Measurements from ENCODE around the gene NEGR1. TPM values are rescaled to one million over a fixed set of nuclear protein-coding genes. Genes with fewer than 3 reads are reported as not detected.

Gene NEGR1
- total RNA-seq, 1 donor from 2014 or later, result 0.58 TPM

GRCh38 chr1:71414179-71414578 lies 868.2 kb downstream of the NEGR1 start:
- DNase-seq (ENCODE audit: low read depth, low spot score), result no peak
- H3K27ac Mint-ChIP-seq (ENCODE audit: unreplicated experiment), result no peak overlapping the region

GRCh38 chr1:71413441-71414175 lies 868.7 kb downstream of the NEGR1 start:
- H3K9me3 Mint-ChIP-seq, result no peaks in the 10 kb centered on the region
- no peak overlapping the region for H3K27ac Mint-ChIP-seq (ENCODE audit: unreplicated experiment)
- no peaks in the 10 kb centered on the region for H3K27me3 Mint-ChIP-seq (ENCODE audit: low read depth)
- H3K4me1 Mint-ChIP-seq, result no peaks in the 10 kb centered on the region
- no peak overlapping the region for H3K4me3 Mint-ChIP-seq
- no peak for TF ChIP-seq CTCF (conservative IDR thresholded peaks at IDR 0.05)
- no peaks in the 10 kb centered on the region for H3K36me3 Mint-ChIP-seq (ENCODE audit: low read depth)
- no peak for DNase-seq (ENCODE audit: low read depth, low spot score)

More at GRCh38 chr1:71414179-71414578, 868.2 kb downstream of the NEGR1 start:
- no peak for TF ChIP-seq CTCF (conservative IDR thresholded peaks at IDR 0.05)
- Mint-ChIP-seq H3K27me3 (ENCODE audit: low read depth) (no peaks in the 10 kb centered on the region), H3K4me3 (no peak overlapping the region), H3K4me1 (no peaks in the 10 kb centered on the region), H3K9me3 (no peaks in the 10 kb centered on the region), H3K36me3 (ENCODE audit: low read depth) (no peaks in the 10 kb centered on the region)

GRCh38 chr1:71400050-71400449 lies 882.3 kb downstream of the NEGR1 start:
- Mint-ChIP-seq H3K9me3 (no peaks in the 10 kb centered on the region), H3K36me3 (ENCODE audit: low read depth) (no peaks in the 10 kb centered on the region), H3K27me3 (ENCODE audit: low read depth) (no peaks in the 10 kb centered on the region), H3K4me1 (peaks cover 4% of the 10 kb centered on the region), H3K4me3 (no peak overlapping the region), H3K27ac (ENCODE audit: unreplicated experiment) (no peak overlapping the region)
- TF ChIP-seq CTCF (conservative IDR thresholded peaks at IDR 0.05), result no peak
- no peak for DNase-seq (ENCODE audit: low read depth, low spot score)

- Mint-ChIP-seq H3K27ac (ENCODE audit: unreplicated experiment) (no peak overlapping the region), H3K27me3 (ENCODE audit: low read depth) (no peaks in the 10 kb centered on the region), H3K9me3 (peaks cover 2% of the 10 kb centered on the region), H3K36me3 (ENCODE audit: low read depth) (no peaks in the 10 kb centered on the region), H3K4me1 (peaks cover 4% of the 10 kb centered on the region), H3K4me3 (no peak overlapping the region)
- no peak for TF ChIP-seq CTCF (conservative IDR thresholded peaks at IDR 0.05)
- no peak for DNase-seq (ENCODE audit: low read depth, low spot score)
These were observed 882.7 kb downstream of the NEGR1 start for GRCh38 chr1:71399594-71399993.

- H3K4me3 Mint-ChIP-seq, result no peak overlapping the region
- peaks cover 17% of the 10 kb centered on the region for H3K9me3 Mint-ChIP-seq
- H3K4me1 Mint-ChIP-seq, result peaks cover 4% of the 10 kb centered on the region
- H3K36me3 Mint-ChIP-seq (ENCODE audit: low read depth), result no peaks in the 10 kb centered on the region
- TF ChIP-seq CTCF (conservative IDR thresholded peaks at IDR 0.05), result no peak
- no peak overlapping the region for H3K27ac Mint-ChIP-seq (ENCODE audit: unreplicated experiment)
- no peak for DNase-seq (ENCODE audit: low read depth, low spot score)
- H3K27me3 Mint-ChIP-seq (ENCODE audit: low read depth), result no peaks in the 10 kb centered on the region
These were observed 889.0 kb downstream of the NEGR1 start for GRCh38 chr1:71393301-71393700.
